ENCODE results near the gene PXDC1. TPM values are rescaled to one million over a fixed set of nuclear protein-coding genes. Genes with fewer than 3 reads are reported as not detected.

The PXDC1 gene
- total and polyA plus RNA-seq, 10 donors, result 17.7 to 51.5 (median 32.0) TPM

GRCh38 chr6:3737149-3737830 is 14.2 kb downstream of the PXDC1 start:
- peaks cover 0 to 7% (median 2%) of the 10 kb centered on the region in 8 donors for H3K9me3 ChIP-seq
- H3K4me1 ChIP-seq, result peaks cover 0 to 38% (median 17%) of the 10 kb centered on the region in 6 donors
- WGBS, 5 donors, result 89 to 95% (median 92%) methylated on average over 24 to 25 of the region's 25 CpGs
- H3K4me3 ChIP-seq, result no peak overlapping the region
- H3K27ac ChIP-seq, result no peak overlapping the region
- H3K36me3 ChIP-seq, result peaks cover 0 to 67% (median 33%) of the 10 kb centered on the region in 6 donors
- no peak for DNase-seq
- intact Hi-C loops (cut with DNase I; ENCODE audit: low total_unique reads), result no loop called here
- no peaks in the 10 kb centered on the region for H3K27me3 ChIP-seq (replicated peaks in 1 of 7)
- TF ChIP-seq, protein P1, sequence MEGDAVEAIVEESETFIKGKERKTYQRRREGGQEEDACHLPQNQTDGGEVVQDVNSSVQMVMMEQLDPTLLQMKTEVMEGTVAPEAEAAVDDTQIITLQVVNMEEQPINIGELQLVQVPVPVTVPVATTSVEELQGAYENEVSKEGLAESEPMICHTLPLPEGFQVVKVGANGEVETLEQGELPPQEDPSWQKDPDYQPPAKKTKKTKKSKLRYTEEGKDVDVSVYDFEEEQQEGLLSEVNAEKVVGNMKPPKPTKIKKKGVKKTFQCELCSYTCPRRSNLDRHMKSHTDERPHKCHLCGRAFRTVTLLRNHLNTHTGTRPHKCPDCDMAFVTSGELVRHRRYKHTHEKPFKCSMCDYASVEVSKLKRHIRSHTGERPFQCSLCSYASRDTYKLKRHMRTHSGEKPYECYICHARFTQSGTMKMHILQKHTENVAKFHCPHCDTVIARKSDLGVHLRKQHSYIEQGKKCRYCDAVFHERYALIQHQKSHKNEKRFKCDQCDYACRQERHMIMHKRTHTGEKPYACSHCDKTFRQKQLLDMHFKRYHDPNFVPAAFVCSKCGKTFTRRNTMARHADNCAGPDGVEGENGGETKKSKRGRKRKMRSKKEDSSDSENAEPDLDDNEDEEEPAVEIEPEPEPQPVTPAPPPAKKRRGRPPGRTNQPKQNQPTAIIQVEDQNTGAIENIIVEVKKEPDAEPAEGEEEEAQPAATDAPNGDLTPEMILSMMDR (IDR thresholded peaks at IDR 0.05 in 8 of 11, conservative IDR thresholded peaks at IDR 0.05 in 3 of 11), result no peak
- TF ChIP-seq POLR2A (IDR thresholded peaks at IDR 0.05), result no peak
- TF ChIP-seq POLR2AphosphoS5 (IDR thresholded peaks at IDR 0.05), result no peak

- no peaks in the 10 kb centered on the region for H3K27me3 ChIP-seq (replicated peaks in 1 of 7)
- peaks cover 0 to 85% (median 33%) of the 10 kb centered on the region in 6 donors for H3K36me3 ChIP-seq
- no peak for DNase-seq
- TF ChIP-seq POLR2AphosphoS5 (IDR thresholded peaks at IDR 0.05), result no peak
- no peak for TF ChIP-seq POLR2A (IDR thresholded peaks at IDR 0.05)
- TF ChIP-seq, protein P1 (IDR thresholded peaks at IDR 0.05 in 8 of 11, conservative IDR thresholded peaks at IDR 0.05 in 3 of 11), result no peak
- H3K27ac ChIP-seq, result no peak overlapping the region
- 91 to 98% (median 97%) methylated on average over 5 of the region's 5 CpGs for WGBS, 5 donors
- H3K4me3 ChIP-seq, result no peak overlapping the region
- intact Hi-C loops (cut with DNase I; ENCODE audit: low total_unique reads), result no loop called here
- H3K9me3 ChIP-seq, result peaks cover 0 to 7% (median 2%) of the 10 kb centered on the region in 8 donors
- peaks cover 0 to 25% (median 10%) of the 10 kb centered on the region in 6 donors for H3K4me1 ChIP-seq
Observed at GRCh38 chr6:3735029-3735605, 16.4 kb downstream of the PXDC1 start.

GRCh38 chr6:3734023-3734422 is 17.5 kb downstream of the PXDC1 start:
- Histone ChIP-seq H3K27me3 (replicated peaks in 1 of 7) (no peaks in the 10 kb centered on the region), H3K4me3 (no peak overlapping the region), H3K9me3 (peaks cover 0 to 7% (median 2%) of the 10 kb centered on the region in 8 donors), H3K4me1 (peaks cover 0 to 25% (median 8%) of the 10 kb centered on the region in 6 donors), H3K36me3 (peaks cover 0 to 91% (median 33%) of the 10 kb centered on the region in 6 donors), H3K27ac (no peak overlapping the region)
- intact Hi-C loops (cut with DNase I; ENCODE audit: low total_unique reads), result loop anchor here (5.0 kb wide), 1 partner anchor 457 kb away; no protein-coding TSS in a partner anchor
- TF ChIP-seq, protein P1 (IDR thresholded peaks at IDR 0.05 in 8 of 11, conservative IDR thresholded peaks at IDR 0.05 in 3 of 11), result no peak
- TF ChIP-seq POLR2A (IDR thresholded peaks at IDR 0.05), result no peak
- TF ChIP-seq POLR2AphosphoS5 (IDR thresholded peaks at IDR 0.05), result no peak
- WGBS, 5 donors, result 88 to 95% (median 93%) methylated on average over 10 of the region's 10 CpGs
- DNase-seq, result peak; percentile 55

DNA sequence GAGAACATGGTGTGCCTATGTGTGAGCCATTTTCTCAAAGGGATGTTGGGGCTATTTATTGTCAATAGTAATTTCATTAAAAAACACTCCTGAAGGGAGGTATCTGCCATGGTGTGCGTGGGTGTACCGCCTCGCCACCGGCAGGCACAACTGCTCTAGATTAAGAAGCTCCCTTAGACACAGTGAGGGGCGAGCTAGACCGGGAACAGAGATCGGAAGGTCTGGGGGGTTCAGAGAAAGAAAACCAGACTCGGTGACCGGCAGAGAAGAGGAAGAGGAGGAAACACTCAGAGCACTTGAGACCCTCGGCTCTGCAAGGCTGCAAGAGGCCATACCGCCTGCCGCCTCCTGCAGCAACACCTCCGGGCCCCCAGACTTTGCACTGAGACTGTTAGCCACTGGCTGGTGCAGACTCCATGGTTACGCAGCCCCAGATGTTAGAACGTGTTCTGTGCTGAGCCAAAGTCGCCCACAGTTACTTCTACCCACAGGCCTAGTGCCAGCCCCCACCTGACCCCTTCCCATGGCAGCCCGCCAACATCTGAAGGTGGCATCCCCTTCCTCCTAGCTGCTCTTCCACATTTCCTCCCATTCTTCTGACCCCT is 18.1 kb downstream of the PXDC1 start:
- WGBS, 5 donors, result 79 to 89% (median 88%) methylated on average over 17 of the region's 17 CpGs
- H3K27me3 ChIP-seq (replicated peaks in 1 of 7), result no peaks in the 10 kb centered on the region
- peaks cover 0 to 25% (median 8%) of the 10 kb centered on the region in 6 donors for H3K4me1 ChIP-seq
- no peak overlapping the region for H3K4me3 ChIP-seq
- peak; percentile 62 for DNase-seq
- no peak overlapping the region for H3K27ac ChIP-seq
- peaks cover 0 to 7% (median 2%) of the 10 kb centered on the region in 8 donors for H3K9me3 ChIP-seq
- H3K36me3 ChIP-seq, result peaks cover 0 to 90% (median 33%) of the 10 kb centered on the region in 6 donors
- TF ChIP-seq POLR2A (IDR thresholded peaks at IDR 0.05) (no peak), POLR2AphosphoS5 (IDR thresholded peaks at IDR 0.05) (no peak)
- TF ChIP-seq, protein P1 (IDR thresholded peaks at IDR 0.05 in 8 of 11, conservative IDR thresholded peaks at IDR 0.05 in 3 of 11), result no peak
- intact Hi-C loops (cut with DNase I; ENCODE audit: low total_unique reads), result loop anchor here (5.0 kb wide), 1 partner anchor 456 kb away; no protein-coding TSS in a partner anchor
